NCI-H82 treated with DMSO at 0.1 percent for 48 hours (cell line): ENCODE measurements around the gene NOS2.
"Not testable (repeated sequence)": the region's sequence is repeated elsewhere in the genome, so short reads cannot be mapped to it uniquely, and the experiment has no call there.

Source experiments
- DNase-seq: peaks from one replicate; lab custom pipeline; 2025; ENCODE audit not compliant: unreplicated experiment; lab: John Stamatoyannopoulos, UW

NOS2 gene

DNA sequence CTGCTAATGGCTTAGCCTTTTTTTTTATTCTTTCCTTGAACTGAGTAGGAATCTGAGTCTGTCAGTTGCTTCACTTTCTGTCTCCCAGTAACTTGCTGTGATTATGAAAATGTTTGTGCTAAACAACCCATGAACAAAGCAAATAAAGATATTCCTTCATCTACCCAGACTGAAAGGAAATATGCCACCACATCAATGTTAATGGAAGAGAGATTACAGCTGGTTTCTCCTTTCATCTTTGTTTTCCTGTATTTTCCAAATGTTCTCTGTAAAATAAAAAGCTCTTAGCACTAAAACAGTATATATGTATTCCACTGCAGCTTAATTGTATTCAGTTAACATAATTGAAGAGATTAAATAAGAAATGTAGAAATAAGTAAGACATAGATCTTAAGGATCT is 67.6 kb downstream of the NOS2 start:
- DNase-seq: not testable (repeated sequence)

DNA sequence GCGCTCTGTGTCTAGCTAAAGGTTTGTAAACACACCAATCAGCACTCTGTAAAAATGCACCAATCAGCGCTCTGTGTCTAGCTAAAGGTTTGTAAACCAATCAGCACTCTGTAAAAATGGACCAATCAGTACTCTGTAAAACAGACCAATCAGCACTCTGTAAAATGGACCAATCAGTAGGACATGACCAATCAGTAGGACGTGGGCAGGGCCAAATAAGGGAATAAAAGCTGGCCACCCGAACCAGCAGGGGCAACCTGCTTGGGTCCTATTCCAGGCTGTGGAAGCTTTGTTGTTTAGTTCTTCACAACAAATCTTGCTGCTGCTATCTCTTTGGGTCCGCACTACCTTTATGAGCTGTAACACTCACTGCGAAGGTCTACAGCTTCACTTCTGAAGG is 74.3 kb downstream of the NOS2 start:
- DNase-seq: not testable (repeated sequence)

- no peak for DNase-seq
Measured at GRCh38 chr17:27721797-27722196, 78.5 kb downstream of the NOS2 start.
